K562 (cell line): ENCODE measurements around the gene SLC16A13. TPM values are rescaled to one million over a fixed set of nuclear protein-coding genes. Genes with fewer than 3 reads are reported as not detected.

Source experiments
- GATAD2A ChIP-seq: fragments of 450-650 bp; IDR thresholded peaks from 2 replicates; pipeline ENCODE4 v1.6.1; 2017
- NCOR1 ChIP-seq: fragments of 450-650 bp; IDR thresholded peaks from 2 replicates; pipeline ENCODE4 v1.6.1; 2016; ENCODE audit warnings: mild to moderate bottlenecking, moderate library complexity
- NFIC ChIP-seq: fragments of 450-650 bp; IDR thresholded peaks from 2 replicates; pipeline ENCODE4 v1.6.1; 2017; ENCODE audit warnings: mild to moderate bottlenecking, inconsistent platforms
- POLR2AphosphoS5 ChIP-seq: IDR thresholded peaks from 2 replicates; pipeline ENCODE4 v1.6.1; 2011; ENCODE audit warnings: mild to moderate bottlenecking, low read depth, low read length, moderate library complexity; ENCODE audit not compliant: control insufficient read depth, insufficient read depth
- ZBTB2 ChIP-seq: fragments of 450-650 bp; IDR thresholded peaks from 2 replicates; pipeline ENCODE4 v1.6.1; 2016; ENCODE audit warnings: antibody characterized with exemption
- ZBTB40 ChIP-seq, 2 experiments: fragments of 450-650 bp in 1 of 2; sonication (generic) in 1 of 2; formaldehyde crosslinking in 1 of 2; IDR thresholded peaks; 2 replicates each; pipeline versions ENCODE4 v1.7.1 to v1.9.0; 2016 to 2022; ENCODE audit warnings: inconsistent platforms in 1 of 2, mild to moderate bottlenecking in 1 of 2, missing genetic modification reagents in 1 of 2
- ZNF41 ChIP-seq: fragments of 250-450 bp; sonication (Bioruptor Pico); conservative IDR thresholded peaks from 2 replicates; pipeline ENCODE4 v1.4.0; 2020; ENCODE audit warnings: mild to moderate bottlenecking
- ZNF431 ChIP-seq: sonication (generic); formaldehyde crosslinking; IDR thresholded peaks from 2 replicates; pipeline ENCODE4 v1.8.0; 2022; ENCODE audit warnings: mild to moderate bottlenecking, missing genetic modification reagents
- polyA plus RNA-seq, 8 experiments: library from polyadenylated mRNA; depleted of rRNA in 4 of 8; stranded (reverse) in 5 of 8; unstranded in 3 of 8; fragments of >200 nt; fragmentation: Nextera tagmentation in 2 of 8; fragmentation: Illumina TruSeq in 1 of 8; extraction: Ambion mirVana in 2 of 8; extraction: Trizol in 1 of 8; gene quantifications; 2 replicates each; pipeline versions ENCODE4 v1.2.1 to v1.2.3, GENCODE V29; 2011 to 2014; ENCODE audit warnings: inconsistent platforms in 1 of 8, missing spikeins in 1 of 8
- total RNA-seq, 7 experiments: library from RNA; depleted of rRNA in 6 of 7; stranded (reverse); fragments of >200 nt in 6 of 7; fragmentation: Illumina TruSeq in 2 of 7; extraction: Trizol in 2 of 7; gene quantifications; 2 replicates each; pipeline versions ENCODE4 v1.2.1 to v1.2.3, GENCODE V29; 2011 to 2021; ENCODE audit warnings: low replicate concordance in 1 of 7

The SLC16A13 gene
- total and polyA plus RNA-seq, 9 of the 15 experiments (the other 6 are each of a cell fraction or from before 2014, with no cell fraction given): 0.04 to 5.6 (median 0.87) TPM

- peak; percentile 92 for TF ChIP-seq ZBTB40 (IDR thresholded peaks at IDR 0.05)
- no peak for TF ChIP-seq ZBTB40 (CRISPR knock-in tag; IDR thresholded peaks at IDR 0.05)
- peak; percentile 52; the same call in 1 of the 2 replicates for TF ChIP-seq NCOR1
- TF ChIP-seq ZBTB2: peak; percentile 82
- TF ChIP-seq GATAD2A: peak; percentile 95
- peak; percentile 59 for TF ChIP-seq NFIC
- TF ChIP-seq ZNF41 (CRISPR knock-in tag): no peak
- TF ChIP-seq POLR2AphosphoS5: peak; percentile 75
- TF ChIP-seq ZNF431 (CRISPR knock-in tag): no peak
Measured at GRCh38 chr17:7014261-7014994, 21.4 kb upstream of the SLC16A13 start (continued).
